HG03066 (cell line): ENCODE measurements around the gene KCND3.

Source experiments
- ATAC-seq: cut with Tn5 transposase; IDR thresholded peaks from one replicate; pipeline ENCODE4 v1.9.1; 2021; ENCODE audit warnings: low read depth; ENCODE audit not compliant: unreplicated experiment

The KCND3 gene

GRCh38 chr1:111789666-111790316 lies 199.7 kb downstream of the KCND3 start:
- ATAC-seq = no peak

- ATAC-seq = no peak
Measured at GRCh38 chr1:111789142-111789541, 200.3 kb downstream of the KCND3 start.

- no peak for ATAC-seq
Measured at GRCh38 chr1:111786669-111787207, 202.7 kb downstream of the KCND3 start.

- ATAC-seq = no peak
Measured at GRCh38 chr1:111784273-111784901, 205.1 kb downstream of the KCND3 start.

GRCh38 chr1:111779546-111779945 lies 209.9 kb downstream of the KCND3 start:
- ATAC-seq = no peak

GRCh38 chr1:111778541-111779051 lies 210.9 kb downstream of the KCND3 start:
- no peak for ATAC-seq

GRCh38 chr1:111778066-111778465 lies 211.4 kb downstream of the KCND3 start:
- no peak for ATAC-seq

- ATAC-seq = no peak
Measured at GRCh38 chr1:111777301-111777700, 212.2 kb downstream of the KCND3 start.

- no peak for ATAC-seq
Measured at GRCh38 chr1:111776861-111777260, 212.6 kb downstream of the KCND3 start.

- no peak for ATAC-seq
Measured at GRCh38 chr1:111776391-111776790, 213.1 kb downstream of the KCND3 start.

- ATAC-seq = no peak
Measured at GRCh38 chr1:111775966-111776365, 213.5 kb downstream of the KCND3 start.

- ATAC-seq = no peak
Measured at GRCh38 chr1:111770916-111771315, 218.6 kb downstream of the KCND3 start.

GRCh38 chr1:111769517-111770146 lies 219.8 kb downstream of the KCND3 start:
- ATAC-seq = no peak

- ATAC-seq = no peak
Measured at GRCh38 chr1:111768625-111769024, 220.8 kb downstream of the KCND3 start.

GRCh38 chr1:111768023-111768422 lies 221.4 kb downstream of the KCND3 start:
- no peak for ATAC-seq

- ATAC-seq = no peak
Measured at GRCh38 chr1:111762332-111762731, 227.1 kb downstream of the KCND3 start.

GRCh38 chr1:111761717-111762116 lies 227.8 kb downstream of the KCND3 start:
- no peak for ATAC-seq

- ATAC-seq = no peak
Measured at GRCh38 chr1:111758373-111758772, 231.1 kb downstream of the KCND3 start.

- ATAC-seq = no peak
Measured at GRCh38 chr1:111756124-111756513, 233.3 kb downstream of the KCND3 start.

GRCh38 chr1:111755331-111756123 lies 233.9 kb downstream of the KCND3 start, which contains the start of gene DDX20:
Gene DDX20, plus strand, starts transcription at chr1:111755901. Its CDS starts 24 bp downstream, at chr1:111755925.
- peak; percentile 91 for ATAC-seq

GRCh38 chr1:111754984-111755330 lies 234.5 kb downstream of the KCND3 start:
- no peak for ATAC-seq
